GM18867 (cell line): Measurements from ENCODE around the gene FOXE1.

Experiments used
- ATAC-seq: cut with Tn5 transposase; IDR thresholded peaks from one replicate; pipeline ENCODE4 v1.9.1; 2021; ENCODE audit warnings: mild to moderate bottlenecking, moderate library complexity; ENCODE audit not compliant: unreplicated experiment

The FOXE1 gene

DNA sequence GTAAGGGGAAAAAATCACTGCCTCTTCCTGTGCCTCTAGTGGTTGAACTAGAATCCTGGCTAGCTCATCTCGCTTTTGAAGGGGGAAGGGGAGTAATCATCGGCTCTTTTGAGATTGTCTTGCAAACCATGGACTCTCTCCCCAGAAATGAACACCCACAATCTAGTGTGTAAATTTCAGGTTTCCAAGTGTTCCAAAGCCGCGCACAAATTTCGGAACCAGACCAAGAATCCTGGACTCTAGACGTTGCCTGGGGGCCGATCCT lies 4.9 kb upstream of the FOXE1 start:
- no peak for ATAC-seq

DNA sequence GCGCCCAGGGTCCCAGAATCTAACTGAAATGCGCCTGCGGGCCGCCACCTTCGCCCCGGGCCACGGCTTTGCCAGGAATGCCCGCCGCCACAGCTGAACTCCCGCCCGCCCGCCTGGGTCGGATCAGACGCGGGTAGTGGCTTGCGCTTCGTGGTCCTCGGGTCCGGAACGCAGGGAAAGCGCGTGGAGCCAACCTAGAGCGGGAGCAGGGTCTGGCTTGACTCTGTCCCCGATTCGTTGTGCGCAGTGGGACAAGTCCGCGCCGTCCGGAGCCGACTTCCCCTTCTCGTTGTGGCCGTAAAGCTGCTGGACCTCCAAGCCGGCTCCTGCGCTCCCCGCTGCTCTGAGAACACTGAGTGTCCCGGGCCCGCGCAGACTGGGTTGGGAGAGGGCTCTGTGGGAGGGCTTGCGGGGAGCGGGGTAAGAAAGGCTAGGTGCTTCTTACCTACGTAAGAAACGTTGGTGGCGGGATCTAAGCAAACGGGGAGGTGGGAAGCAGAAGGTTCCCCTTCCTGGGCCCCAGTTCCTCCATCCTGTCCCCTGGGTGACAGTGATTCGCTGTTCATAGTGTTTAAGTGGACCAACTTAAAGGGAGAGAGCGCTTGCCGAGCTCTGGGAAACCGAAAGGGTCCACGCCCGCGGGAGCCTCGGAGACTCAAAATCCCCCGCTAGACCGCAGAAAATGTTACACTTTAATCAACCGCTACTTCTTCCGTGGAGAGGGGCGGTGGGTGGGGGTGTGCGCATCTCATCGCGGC lies 4.4 kb upstream of the FOXE1 start:
- no peak for ATAC-seq

DNA sequence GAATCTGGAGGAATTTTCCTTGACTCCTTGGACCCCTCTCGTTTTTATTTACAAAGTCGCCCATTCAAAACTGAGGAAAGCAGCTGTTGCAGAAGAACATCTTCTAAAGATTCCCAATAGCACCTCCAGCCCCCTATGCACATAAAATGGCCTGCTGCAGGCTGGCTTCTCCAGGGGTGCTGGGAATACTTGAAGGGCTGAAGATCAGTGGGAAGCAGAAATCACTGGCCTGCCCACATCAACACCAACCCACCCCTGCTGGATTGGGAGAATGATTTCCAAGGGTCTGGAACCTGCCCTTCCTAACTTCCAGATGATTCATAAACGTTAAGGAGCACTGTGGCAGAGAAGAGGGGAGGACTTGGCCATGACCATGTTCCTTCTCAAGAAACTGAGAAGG lies 3.0 kb upstream of the FOXE1 start:
- no peak for ATAC-seq

DNA sequence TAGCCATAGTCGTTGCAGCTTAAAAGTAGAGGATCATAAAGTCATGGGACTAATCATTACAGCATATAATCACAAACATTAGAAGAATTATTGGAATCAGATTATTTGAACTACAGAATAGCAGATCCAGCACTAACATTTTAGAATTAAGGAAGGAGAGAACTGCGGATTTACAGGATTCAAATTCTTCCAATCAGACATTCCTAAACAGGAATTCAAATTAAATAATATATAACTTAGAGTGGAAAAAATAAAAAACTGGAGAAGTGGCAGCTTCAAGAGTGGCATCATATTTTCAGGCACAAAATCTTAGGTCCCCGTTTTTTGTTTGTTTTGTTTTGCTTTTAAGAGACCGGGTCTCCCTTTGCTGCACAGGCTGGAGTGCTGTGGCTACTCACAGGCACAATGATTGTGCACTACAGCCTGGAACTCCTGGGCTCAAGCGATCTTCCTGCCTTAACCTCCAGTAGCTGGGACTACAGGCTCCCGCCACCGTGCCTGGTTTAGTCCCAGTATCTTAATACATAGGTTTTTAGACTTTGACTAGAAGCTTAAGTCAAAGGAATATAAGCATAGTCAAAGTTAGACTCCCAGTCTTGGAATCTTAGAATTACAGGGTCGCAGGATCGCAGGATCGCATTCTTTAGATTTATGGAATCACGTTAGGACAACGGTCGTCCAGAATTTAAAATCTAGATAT lies 2.1 kb upstream of the FOXE1 start:
- ATAC-seq = no peak

DNA sequence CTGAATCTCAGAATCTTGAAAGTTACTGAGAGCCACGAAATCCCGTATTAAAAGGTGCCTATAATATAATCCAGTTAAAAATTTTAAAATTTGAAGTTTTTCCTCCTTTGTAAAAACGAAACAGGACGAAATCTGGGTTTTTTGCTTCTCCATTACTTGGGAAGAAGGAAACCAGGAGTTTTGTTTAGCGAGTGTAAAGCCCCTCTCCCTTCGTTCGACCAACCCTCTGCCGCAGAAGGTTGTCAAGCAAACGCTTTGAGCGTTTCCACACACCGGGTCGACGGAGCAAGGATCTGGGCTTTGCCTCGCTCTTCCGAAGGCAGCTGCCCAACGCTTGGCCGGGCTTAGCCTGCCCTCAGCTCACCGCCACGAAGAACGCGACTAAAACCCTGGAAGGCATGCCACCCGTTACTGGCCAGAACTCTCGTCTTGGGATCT lies 1.6 kb upstream of the FOXE1 start:
- no peak for ATAC-seq

DNA sequence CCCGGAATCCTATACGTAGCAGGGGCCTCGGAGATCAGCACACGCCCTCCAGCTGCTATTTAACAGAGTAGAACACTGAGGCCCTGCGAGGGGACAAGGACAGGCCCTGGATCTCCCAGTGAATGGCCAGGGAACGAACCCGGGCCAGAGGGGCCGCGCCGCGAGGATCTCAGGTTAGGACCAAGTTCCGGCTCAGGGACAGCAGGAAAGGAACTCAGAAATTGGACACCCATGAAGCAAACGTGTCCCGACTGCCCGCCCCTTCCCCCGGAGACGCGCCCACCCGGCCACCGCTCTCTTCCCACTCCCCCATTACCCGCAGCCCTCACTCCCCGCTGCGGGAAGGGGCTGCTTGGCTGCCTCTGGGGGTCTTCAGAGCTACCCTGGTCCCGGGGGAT lies 1.0 kb upstream of the FOXE1 start:
- no peak for ATAC-seq

DNA sequence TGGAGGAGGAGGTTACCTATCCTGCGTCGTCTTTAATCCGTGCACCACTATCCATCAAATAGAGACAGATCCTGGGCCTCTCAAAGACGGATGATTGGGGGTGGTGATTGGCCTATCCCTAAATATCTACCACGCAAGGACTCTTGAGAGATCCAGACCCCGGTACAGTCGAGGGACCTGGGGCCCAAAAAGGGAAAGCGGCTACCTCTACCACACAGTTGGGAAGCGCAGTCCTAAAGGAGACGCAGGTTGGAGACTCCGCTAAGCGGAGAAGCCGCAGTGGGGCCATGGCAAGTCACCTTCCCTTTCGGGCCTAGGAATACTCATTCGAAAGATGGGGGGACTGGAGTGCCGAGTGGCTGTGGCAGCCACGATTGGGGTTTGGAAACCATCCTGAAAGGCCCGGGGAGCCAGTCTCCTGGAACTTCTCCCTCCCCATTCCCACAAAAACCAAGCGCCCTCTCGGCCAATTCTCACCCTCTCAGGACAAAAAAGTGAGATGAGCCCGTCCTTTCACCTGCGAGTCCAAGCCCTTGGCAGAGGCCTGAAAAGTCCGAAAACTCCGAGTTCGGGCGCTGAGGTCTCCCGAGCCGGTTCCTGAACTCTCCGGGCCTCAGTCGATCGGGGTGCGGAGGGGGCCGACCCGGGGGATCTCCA lies 499 bp upstream of the FOXE1 start:
- no peak for ATAC-seq

DNA sequence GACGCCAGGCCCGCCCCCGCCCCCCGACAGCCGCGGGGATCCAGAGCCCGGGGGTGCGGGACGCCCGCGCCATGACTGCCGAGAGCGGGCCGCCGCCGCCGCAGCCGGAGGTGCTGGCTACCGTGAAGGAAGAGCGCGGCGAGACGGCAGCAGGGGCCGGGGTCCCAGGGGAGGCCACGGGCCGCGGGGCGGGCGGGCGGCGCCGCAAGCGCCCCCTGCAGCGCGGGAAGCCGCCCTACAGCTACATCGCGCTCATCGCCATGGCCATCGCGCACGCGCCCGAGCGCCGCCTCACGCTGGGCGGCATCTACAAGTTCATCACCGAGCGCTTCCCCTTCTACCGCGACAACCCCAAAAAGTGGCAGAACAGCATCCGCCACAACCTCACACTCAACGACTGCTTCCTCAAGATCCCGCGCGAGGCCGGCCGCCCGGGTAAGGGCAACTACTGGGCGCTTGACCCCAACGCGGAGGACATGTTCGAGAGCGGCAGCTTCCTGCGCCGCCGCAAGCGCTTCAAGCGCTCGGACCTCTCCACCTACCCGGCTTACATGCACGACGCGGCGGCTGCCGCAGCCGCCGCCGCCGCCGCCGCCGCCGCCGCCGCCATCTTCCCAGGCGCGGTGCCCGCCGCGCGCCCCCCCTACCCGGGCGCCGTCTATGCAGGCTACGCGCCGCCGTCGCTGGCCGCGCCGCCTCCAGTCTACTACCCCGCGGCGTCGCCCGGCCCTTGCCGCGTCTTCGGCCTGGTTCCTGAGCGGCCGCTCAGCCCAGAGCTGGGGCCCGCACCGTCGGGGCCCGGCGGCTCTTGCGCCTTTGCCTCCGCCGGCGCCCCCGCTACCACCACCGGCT lies 1.0 kb downstream of the FOXE1 start:
- ATAC-seq = no peak

DNA sequence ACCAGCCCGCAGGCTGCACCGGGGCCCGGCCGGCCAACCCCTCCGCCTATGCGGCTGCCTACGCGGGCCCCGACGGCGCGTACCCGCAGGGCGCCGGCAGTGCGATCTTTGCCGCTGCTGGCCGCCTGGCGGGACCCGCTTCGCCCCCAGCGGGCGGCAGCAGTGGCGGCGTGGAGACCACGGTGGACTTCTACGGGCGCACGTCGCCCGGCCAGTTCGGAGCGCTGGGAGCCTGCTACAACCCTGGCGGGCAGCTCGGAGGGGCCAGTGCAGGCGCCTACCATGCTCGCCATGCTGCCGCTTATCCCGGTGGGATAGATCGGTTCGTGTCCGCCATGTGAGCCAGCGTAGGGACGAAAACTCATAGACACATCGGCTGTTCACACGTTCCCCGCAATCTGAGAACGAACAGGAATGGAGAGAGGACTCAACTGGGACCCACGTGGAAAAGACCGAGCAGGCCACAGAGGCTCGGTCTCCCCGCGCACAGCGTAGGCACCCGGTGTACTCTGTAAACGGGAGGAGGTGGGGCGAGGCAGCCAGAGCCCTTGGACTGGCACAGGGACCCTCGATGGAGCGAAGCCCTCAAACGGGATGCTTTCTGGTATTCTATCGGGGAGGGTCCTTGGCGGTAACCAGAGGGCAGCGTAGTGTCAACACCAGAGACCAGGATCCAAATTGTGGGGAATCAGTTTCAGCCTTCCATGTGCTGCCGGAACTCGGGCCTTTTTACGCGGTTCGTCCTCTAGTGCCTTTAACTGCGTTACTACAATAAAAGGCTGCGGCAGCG lies 1.9 kb downstream of the FOXE1 start:
- no peak for ATAC-seq

DNA sequence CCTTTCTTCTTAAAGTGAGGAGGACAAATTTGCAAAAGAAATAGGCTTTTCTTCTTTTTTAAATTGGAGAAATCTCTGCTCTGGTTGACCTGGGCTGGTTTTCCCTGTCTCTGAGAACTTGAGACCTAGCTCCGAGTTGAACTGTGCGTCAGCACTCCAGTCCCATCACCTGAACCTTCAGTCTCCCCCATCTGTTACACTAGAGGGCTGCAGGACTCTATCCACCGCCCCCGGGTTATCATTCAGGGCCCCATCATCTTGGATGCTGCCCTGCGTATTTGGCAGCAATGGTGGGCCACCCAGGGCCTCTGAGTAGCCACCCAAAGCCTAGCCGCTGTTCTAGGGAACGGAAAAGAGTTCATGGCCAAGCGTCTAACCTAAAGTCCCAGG lies 2.5 kb downstream of the FOXE1 start:
- no peak for ATAC-seq

DNA sequence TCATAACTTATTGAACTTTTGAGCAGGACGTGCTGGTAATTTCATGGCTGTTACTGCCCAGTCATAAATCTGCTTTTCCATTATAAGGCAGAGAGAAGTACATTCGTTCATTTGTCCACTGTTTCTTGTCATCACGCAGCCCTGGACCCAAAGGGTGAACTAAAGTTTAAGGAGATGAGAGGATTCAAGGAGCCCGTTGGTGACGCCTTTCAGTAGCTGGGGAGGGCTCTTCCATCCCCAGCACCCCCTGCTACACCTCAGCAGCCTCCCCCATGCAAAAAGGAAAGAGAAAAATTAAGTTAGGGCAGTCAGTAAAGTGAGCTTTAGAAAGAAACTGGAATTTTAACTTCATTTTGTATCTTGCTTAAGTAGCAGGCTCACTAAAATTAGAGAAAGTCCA lies 2.9 kb downstream of the FOXE1 start:
- no peak for ATAC-seq

DNA sequence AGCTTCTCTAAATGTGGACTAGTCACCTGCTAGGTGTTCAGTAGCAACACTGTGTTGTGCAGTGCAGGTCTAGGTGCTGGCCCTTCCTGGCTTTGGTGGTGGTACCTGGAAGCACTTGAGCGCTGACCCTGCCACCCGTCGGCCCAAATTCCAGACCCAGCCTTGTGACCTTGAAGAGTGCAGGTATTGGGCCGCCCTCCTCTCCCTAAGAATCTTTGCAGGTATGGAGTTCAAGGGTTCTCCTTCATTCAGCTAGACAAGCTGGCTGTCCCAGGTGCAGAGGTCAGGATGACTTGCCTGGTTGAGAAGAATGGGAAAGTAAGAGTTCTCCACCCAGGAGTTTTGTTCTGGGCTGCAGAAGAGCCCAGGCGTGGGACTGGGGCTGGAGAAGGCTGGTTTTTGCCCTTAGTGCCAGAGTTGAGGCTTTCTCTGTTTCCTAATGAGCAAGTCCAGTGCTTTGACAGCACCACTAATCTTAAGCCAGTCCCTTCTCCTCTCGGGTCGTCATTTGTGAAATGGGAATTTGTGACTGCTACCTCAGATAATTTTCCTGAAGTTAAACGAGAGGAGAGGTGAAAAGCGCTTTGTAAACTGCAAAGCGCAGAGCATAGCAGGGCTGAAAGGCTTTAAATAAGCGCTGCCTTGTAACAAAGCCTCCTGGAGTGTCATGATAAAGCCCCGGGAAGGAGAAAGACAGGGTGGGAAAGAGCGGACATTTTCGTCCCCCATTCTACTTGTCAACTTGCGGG lies 4.0 kb downstream of the FOXE1 start:
- no peak for ATAC-seq

DNA sequence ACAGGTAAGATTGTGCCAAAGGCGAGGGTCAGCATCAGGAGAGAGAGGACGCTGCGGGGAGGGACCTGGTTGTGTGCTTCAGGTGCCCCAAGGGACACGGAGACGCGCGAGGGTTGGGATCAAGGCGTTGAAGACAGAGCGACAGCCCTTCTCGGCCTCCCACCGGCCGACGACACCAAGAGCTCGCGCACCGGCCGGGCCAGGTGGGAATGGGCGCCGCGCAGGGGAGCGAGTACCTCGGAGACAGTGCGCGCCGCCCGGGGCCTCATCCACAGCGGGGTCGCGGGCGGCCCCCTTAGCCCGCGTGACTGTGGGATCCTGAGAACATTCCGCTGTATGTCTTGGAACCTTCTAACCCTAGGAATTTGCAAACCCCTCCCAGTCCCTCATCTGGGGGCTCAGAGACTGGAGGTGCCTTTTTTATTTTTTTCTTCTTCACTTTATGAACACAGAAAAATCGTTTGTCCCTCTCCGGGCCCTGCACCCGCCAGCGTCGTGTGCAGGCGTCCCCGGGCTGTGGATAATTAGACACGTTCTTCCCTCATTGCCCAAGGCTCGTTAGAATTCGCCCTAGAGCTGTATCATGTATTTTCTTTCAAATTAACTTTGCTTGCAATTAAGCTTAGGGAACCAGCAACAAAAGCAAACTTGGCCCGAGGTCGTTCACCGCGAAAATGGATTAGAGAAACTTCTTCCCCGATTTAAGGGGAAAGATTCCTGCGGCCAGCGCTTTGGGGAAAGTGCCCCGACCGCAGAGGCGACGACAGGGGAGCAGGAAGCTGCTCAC lies 4.8 kb downstream of the FOXE1 start:
- no peak for ATAC-seq

DNA sequence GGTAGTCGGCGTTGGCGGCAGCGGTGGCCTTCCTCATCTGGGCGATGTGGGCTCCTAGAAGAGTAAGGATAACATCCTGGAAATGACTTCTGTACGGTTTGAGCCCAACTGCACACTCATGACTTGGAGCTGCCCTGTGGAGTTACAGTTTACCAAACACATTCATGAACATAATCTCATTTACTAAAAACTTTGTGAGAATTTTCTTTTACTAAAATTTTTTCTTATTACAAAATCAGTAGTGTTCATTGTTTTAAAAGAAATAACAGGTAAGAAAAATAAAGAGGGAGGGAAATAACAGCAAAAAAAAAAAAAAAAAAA lies 5.3 kb downstream of the FOXE1 start:
- no peak for ATAC-seq

DNA sequence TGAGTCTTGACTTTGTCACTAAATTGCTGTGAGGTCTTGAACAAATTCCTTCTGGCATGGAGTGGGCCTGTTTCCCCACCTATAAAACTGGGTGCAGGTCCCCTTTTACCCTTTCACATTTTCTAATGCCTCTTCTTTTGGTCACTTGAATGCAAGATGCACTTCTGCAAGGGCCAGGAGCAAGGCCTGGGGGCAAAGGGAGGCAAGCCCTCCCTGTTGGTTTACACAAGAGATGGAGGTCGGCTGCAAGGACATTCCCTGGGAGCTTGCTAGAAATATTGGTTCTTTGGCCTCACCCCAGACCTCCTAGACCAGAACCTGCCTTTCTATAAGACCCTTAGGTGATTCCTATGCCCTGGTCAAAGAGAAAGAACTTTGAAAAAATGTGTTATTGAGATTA lies 5.8 kb downstream of the FOXE1 start:
- ATAC-seq = no peak

DNA sequence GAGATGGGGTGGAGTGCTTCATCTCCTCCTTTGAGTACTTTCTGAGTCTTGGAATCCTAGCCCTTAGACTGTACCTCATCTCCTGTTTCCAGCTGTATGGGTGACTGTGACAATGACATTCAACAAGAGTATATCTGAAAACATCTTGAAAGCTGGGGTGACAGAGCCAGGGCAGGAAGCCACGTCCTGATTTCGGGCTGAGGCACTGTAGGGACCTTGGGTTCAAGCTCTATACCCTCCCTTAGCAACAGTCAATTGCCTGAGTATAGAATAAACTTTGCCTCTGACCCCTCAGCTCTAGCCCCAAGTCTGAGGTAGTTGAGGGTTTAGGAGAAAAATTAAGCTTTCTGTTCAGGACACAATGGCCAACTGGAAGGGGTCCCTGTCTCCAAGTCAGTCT lies 6.3 kb downstream of the FOXE1 start:
- ATAC-seq = no peak

DNA sequence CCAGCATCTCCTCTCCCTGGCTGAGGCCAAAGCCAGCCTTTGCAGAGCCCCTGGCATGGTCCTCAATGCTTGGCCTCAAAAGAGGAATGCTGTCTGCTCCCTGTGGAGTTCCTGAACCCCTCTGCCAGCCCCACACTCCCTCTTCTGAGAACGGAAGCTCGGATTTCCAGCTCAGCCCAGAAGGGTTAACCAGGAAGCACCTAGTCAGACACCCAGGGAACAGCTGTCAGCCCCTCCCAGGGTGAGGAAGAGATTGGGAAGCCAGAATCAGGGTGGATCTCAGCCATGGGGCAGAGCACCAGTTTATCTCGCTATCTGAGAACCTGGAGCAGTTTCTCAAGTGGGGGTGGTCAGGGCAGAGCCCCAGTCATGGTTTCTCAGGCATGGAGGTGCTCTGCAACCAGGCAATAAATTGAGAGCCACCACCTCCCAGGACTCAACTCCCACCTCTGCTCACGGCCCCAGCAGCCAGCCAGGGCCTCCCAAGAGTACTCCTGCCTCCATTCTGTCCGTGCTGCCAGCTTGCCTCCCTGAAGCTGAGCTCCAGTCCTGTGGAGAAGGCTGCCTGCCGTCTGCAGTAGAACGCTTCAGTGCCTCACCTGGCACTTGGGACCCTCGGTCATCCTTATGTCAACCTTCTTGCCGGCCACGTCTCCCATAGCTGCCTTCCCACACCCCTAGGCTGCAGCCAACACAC lies 7.6 kb downstream of the FOXE1 start:
- no peak for ATAC-seq

DNA sequence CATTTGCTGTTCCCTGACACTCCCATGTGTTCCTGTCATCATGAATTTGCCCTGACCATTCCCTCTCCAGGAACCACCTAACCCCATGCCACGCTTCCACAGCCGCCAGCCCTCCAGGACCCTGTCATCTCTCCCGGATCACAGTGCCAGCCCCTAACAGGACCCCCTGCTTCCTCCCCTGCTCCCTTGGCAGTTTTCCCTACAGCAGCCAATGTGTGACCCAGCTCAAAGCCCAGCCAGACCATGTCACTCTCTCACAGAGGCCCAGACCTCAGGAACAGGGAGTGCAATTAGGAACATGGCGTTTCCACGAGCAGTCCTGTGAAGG lies 8.1 kb downstream of the FOXE1 start:
- ATAC-seq = no peak

DNA sequence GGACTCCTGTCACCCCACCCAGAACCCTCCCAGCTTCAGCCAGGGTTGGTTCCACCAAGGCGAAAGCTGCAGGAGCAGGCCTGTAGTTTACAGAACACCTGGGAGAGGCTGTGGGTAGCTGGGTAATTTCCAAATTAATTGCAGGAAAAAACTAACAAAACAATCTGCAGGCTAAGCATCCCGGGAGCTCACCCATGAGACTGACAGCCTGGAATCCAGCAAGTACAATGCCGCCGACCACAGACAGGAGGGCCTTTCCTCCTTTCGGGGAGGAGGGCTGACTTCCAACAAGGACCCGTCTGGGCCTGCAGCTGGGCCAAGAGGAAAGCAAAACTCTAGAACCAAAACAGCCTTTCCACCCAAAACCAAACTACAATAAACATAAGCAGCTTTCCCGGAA lies 10.3 kb downstream of the FOXE1 start:
- ATAC-seq = no peak
